Stimulated activated memory B cell treated with anti-CD40 and anti-IgM and Interleukin-4, amounts not matched to agents 10 μg/mL and 1 μg/mL and 100 μg/mL, for 72 hours (primary cell): ENCODE results near the gene ZXDC.

Experiments used
- ATAC-seq: fragments of 150-1000 bp; cut with Tn5 transposase; 2 replicates; pipeline ENCODE4 v1.10.0; 2021
- H3K27ac Mint-ChIP-seq: one replicate; pipeline ENCODE4 v1.8.0; 2022; ENCODE audit warnings: mild to moderate bottlenecking, mixed read lengths
- H3K27me3 Mint-ChIP-seq: one replicate; pipeline ENCODE4 v1.8.0; 2022; ENCODE audit warnings: mixed read lengths
- H3K36me3 Mint-ChIP-seq: one replicate; pipeline ENCODE4 v1.8.0; 2022; ENCODE audit warnings: mixed read lengths
- H3K4me1 Mint-ChIP-seq: one replicate; pipeline ENCODE4 v1.8.0; 2022; ENCODE audit warnings: mixed read lengths
- H3K4me3 Mint-ChIP-seq: one replicate; pipeline ENCODE4 v1.8.0; 2022; ENCODE audit warnings: mild to moderate bottlenecking, moderate library complexity, mixed read lengths
- H3K9me3 Mint-ChIP-seq: one replicate; pipeline ENCODE4 v1.8.0; 2022; ENCODE audit warnings: mixed read lengths

Gene ZXDC

DNA sequence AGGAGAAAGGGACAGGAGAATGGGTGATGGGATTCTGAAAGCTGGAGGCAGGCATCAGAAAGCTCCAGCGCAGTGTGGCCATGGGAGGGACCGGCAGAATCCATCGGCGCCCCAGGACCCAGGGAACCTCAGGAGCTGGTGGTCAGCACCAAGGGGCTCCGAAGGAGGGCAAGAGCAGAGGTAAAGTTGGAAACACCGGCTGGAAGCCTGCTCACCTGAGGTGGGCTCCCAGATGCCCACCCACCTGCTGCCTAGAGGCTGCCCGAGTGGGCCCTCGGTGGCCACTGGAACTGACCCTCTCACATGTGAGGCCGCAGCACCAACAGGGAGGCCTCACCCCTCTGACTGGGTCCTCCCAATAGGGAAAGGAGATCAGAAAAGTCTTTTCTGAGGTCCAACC is 10.3 kb upstream of the ZXDC start:
- no peak overlapping the region for H3K4me3 Mint-ChIP-seq
- no peaks in the 10 kb centered on the region for H3K9me3 Mint-ChIP-seq

DNA sequence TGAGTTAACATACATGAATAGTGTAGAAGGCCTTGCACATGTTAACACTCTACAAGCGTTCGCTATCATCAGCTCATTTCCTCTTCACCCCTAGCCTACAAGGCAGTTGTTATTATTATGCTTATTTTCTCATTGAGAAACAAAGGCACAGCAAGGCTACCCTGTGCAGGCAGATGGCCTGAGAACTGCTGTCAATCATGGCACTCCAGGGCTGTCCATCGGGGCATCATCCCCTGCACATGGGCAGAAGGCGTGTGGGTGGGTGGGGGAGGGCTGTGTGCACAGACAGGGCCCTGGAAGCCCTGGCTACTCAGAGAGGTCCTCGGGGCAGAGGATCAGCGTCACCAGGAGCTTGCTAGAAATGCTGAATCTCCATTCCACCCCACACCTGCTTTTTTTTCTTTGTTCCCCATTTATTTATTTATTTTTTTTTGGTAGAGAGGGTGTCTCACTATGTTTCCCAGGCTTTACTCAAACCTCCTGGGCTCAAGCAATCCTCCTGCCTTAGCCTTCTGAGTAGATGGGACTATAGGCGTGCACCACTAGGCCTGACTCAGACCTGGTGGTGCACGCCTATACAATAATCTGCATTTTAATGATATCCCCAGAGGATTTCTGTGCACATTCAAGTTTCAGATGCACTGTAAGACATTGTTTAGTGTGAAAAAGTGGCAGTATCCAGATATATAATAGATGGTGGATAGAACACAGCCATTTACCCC is 9.6 kb upstream of the ZXDC start:
- ATAC-seq: no peak
- Mint-ChIP-seq H3K27ac (no peak overlapping the region), H3K4me3 (no peak overlapping the region), H3K27me3 (no peaks in the 10 kb centered on the region), H3K36me3 (no peaks in the 10 kb centered on the region), H3K9me3 (no peaks in the 10 kb centered on the region), H3K4me1 (no peaks in the 10 kb centered on the region)

More for the DNA sequence above, 10.3 kb upstream of the ZXDC start:
- H3K27ac Mint-ChIP-seq: no peak overlapping the region
- ATAC-seq: no peak
- H3K36me3 Mint-ChIP-seq: no peaks in the 10 kb centered on the region
- no peaks in the 10 kb centered on the region for H3K27me3 Mint-ChIP-seq
- H3K4me1 Mint-ChIP-seq: no peaks in the 10 kb centered on the region

GRCh38 chr3:126484662-126485061 is 9.0 kb upstream of the ZXDC start:
- no peaks in the 10 kb centered on the region for H3K36me3 Mint-ChIP-seq
- no peaks in the 10 kb centered on the region for H3K4me1 Mint-ChIP-seq
- no peak for ATAC-seq
- no peaks in the 10 kb centered on the region for H3K9me3 Mint-ChIP-seq
- H3K27ac Mint-ChIP-seq: no peak overlapping the region
- H3K27me3 Mint-ChIP-seq: no peaks in the 10 kb centered on the region
- H3K4me3 Mint-ChIP-seq: no peak overlapping the region

DNA sequence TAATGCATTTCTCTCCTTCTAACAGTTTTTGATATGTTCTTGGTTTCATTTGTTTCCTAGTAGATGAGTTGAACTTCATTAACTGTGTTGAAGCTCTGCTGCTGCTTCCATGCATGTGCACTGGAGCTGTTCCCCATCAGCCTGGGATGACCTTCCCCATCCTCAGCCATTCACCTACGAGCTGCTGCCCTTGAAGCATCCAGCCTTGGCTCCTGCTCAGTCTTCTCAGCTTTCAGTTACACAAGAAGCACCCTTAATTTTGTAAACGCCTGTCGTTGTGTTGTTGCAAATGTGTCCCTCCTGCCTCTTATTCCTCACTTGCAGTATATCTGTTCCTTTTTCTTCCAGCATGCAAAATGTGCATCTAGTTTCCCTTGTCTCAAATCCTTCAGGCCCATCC is 8.5 kb upstream of the ZXDC start:
- Mint-ChIP-seq H3K36me3 (no peaks in the 10 kb centered on the region), H3K27me3 (no peaks in the 10 kb centered on the region), H3K4me1 (no peaks in the 10 kb centered on the region), H3K4me3 (no peak overlapping the region), H3K9me3 (no peaks in the 10 kb centered on the region), H3K27ac (no peak overlapping the region)
- no peak for ATAC-seq

DNA sequence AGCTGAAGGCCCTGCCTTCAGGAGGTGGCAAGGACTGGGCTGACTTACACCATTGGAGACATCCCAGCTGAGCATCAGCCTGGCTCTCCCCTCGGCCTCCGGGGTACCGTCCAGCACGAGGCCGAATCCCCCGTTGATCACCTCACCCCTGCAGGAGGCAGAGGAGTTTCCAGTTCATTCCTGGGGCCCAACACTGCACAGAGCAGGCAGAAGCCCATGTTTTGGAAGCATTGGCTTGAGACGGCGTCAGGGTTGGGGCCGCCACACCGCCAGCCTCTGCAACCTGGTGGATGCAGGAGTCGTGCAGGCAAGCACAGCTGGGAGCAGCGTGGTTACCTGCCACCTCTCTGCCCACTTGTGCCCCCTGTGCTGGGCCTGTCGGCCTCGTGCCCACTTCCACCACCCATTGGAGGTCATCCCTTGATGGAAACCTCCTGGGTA is 7.7 kb upstream of the ZXDC start:
- no peak for ATAC-seq
- Mint-ChIP-seq H3K36me3 (no peaks in the 10 kb centered on the region), H3K4me3 (no peak overlapping the region), H3K9me3 (no peaks in the 10 kb centered on the region), H3K4me1 (no peaks in the 10 kb centered on the region), H3K27ac (no peak overlapping the region), H3K27me3 (no peaks in the 10 kb centered on the region)

GRCh38 chr3:126482503-126483255 is 7.0 kb upstream of the ZXDC start:
- ATAC-seq: no peak
- no peaks in the 10 kb centered on the region for H3K9me3 Mint-ChIP-seq
- no peak overlapping the region for H3K27ac Mint-ChIP-seq
- H3K27me3 Mint-ChIP-seq: no peaks in the 10 kb centered on the region
- H3K4me1 Mint-ChIP-seq: no peaks in the 10 kb centered on the region
- H3K4me3 Mint-ChIP-seq: no peak overlapping the region
- H3K36me3 Mint-ChIP-seq: no peaks in the 10 kb centered on the region

GRCh38 chr3:126481808-126482502 is 6.3 kb upstream of the ZXDC start:
- Mint-ChIP-seq H3K4me3 (no peak overlapping the region), H3K36me3 (no peaks in the 10 kb centered on the region), H3K27me3 (no peaks in the 10 kb centered on the region), H3K27ac (no peak overlapping the region), H3K9me3 (no peaks in the 10 kb centered on the region), H3K4me1 (peaks cover 5% of the 10 kb centered on the region)
- ATAC-seq: no peak

DNA sequence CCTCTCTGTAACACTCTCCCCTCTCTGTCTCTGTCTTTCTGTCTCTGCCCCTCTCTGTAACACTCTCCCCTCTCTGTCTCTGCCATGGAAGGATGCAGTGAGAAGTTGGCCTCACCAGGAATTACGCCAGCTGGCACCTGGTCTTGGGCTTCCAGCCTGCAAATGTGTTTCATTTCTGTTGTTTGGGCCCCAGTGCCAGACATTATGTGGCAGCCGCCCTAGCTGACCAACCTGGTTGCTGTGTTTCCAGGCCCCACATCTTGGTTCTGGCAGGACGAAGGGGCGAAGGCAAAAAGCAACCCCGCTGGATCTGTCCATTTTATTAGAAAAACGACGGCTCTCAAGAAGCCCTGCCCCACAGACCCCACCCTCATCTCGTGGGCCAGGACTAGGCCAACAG is 5.2 kb upstream of the ZXDC start:
- no peak for ATAC-seq
- Mint-ChIP-seq H3K27me3 (no peaks in the 10 kb centered on the region), H3K9me3 (no peaks in the 10 kb centered on the region), H3K4me1 (peaks cover 11% of the 10 kb centered on the region), H3K36me3 (no peaks in the 10 kb centered on the region), H3K27ac (no peak overlapping the region), H3K4me3 (no peak overlapping the region)

GRCh38 chr3:126480206-126480605 is 4.5 kb upstream of the ZXDC start:
- Mint-ChIP-seq H3K27ac (no peak overlapping the region), H3K27me3 (no peaks in the 10 kb centered on the region), H3K9me3 (no peaks in the 10 kb centered on the region), H3K4me1 (peaks cover 11% of the 10 kb centered on the region), H3K4me3 (no peak overlapping the region), H3K36me3 (no peaks in the 10 kb centered on the region)
- no peak for ATAC-seq

GRCh38 chr3:126479642-126480041 is 4.0 kb upstream of the ZXDC start:
- H3K4me1 Mint-ChIP-seq: peaks cover 13% of the 10 kb centered on the region
- H3K27me3 Mint-ChIP-seq: no peaks in the 10 kb centered on the region
- H3K9me3 Mint-ChIP-seq: no peaks in the 10 kb centered on the region
- no peak for ATAC-seq
- H3K36me3 Mint-ChIP-seq: no peaks in the 10 kb centered on the region
- H3K4me3 Mint-ChIP-seq: no peak overlapping the region
- no peak overlapping the region for H3K27ac Mint-ChIP-seq

DNA sequence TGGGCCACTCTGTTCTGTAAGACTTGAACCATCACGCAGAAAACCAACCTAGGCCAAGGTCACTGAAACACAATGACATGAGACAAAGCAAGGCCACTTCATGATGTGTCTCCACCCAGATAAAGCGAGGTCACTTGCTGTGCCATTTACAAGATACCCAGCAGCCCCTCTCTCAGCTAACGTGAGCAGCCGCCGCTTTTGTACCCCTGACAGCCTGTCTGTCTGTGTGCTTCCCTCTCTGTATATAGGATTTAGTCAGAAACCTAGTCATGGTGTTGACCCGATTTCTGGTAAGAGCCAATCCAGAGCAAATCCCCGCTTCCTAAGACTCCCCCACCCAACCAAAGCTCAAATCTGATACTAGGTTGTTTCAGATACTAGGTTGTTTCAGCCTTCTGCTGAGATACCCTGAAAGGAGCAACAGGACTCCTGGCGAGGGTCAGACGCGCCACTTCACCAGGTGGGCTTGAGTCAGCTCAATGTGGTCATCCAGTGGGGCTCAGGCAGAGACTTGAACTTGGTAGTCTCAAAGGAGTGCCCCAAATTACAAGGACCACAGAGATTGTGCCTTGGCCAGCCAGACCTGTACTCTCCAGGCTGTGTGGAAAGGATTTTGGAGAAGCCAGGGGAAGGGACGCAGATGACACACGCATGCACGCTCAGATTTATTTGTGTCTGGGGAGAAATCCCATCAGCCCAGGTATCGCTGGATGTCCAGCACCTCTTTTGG is 3.1 kb upstream of the ZXDC start:
- Mint-ChIP-seq H3K27ac (no peak overlapping the region), H3K4me3 (no peak overlapping the region), H3K9me3 (no peaks in the 10 kb centered on the region), H3K4me1 (peaks cover 22% of the 10 kb centered on the region), H3K27me3 (no peaks in the 10 kb centered on the region), H3K36me3 (peaks cover 1% of the 10 kb centered on the region)
- ATAC-seq: no peak

GRCh38 chr3:126477061-126477380 is 1.3 kb upstream of the ZXDC start:
- H3K9me3 Mint-ChIP-seq: no peaks in the 10 kb centered on the region
- no peak for ATAC-seq
- peaks cover 40% of the 10 kb centered on the region for H3K4me1 Mint-ChIP-seq
- peaks cover 18% of the 10 kb centered on the region for H3K36me3 Mint-ChIP-seq
- no peak overlapping the region for H3K27ac Mint-ChIP-seq
- H3K27me3 Mint-ChIP-seq: no peaks in the 10 kb centered on the region
- H3K4me3 Mint-ChIP-seq: peak overlapping the region; percentile 82

- H3K27ac Mint-ChIP-seq: no peak overlapping the region
- H3K4me3 Mint-ChIP-seq: peak overlapping the region; percentile 82
These were observed 722 bp upstream of the ZXDC start for GRCh38 chr3:126476166-126477060.

More at GRCh38 chr3:126476166-126477060, 722 bp upstream of the ZXDC start:
- H3K36me3 Mint-ChIP-seq: peaks cover 18% of the 10 kb centered on the region
- H3K4me1 Mint-ChIP-seq: peaks cover 40% of the 10 kb centered on the region
- H3K27me3 Mint-ChIP-seq: no peaks in the 10 kb centered on the region
- no peaks in the 10 kb centered on the region for H3K9me3 Mint-ChIP-seq
- peak; percentile 68 for ATAC-seq
